HepG2 (cell line): ENCODE measurements around the gene ASAP2. TPM values are rescaled to one million over a fixed set of nuclear protein-coding genes. Genes with fewer than 3 reads are reported as not detected.

Source experiments
- ATF6 ChIP-seq: sonication (generic); formaldehyde crosslinking; conservative IDR thresholded peaks from 2 replicates; pipeline ENCODE4 v1.4.0; 2020; ENCODE audit warnings: missing genetic modification reagents
- BATF2 ChIP-seq: sonication (generic); formaldehyde crosslinking; IDR thresholded peaks from 2 replicates; pipeline ENCODE4 v1.8.0; 2022; ENCODE audit warnings: mild to moderate bottlenecking, missing genetic modification reagents, moderate library complexity
- GRHL1 ChIP-seq: sonication (generic); formaldehyde crosslinking; conservative IDR thresholded peaks from 2 replicates; pipeline ENCODE4 v1.8.0; 2022; ENCODE audit warnings: missing genetic modification reagents
- IRF1 ChIP-seq: sonication (generic); formaldehyde crosslinking; IDR thresholded peaks from 2 replicates; pipeline ENCODE4 v1.4.0; 2020; ENCODE audit warnings: low read depth, mild to moderate bottlenecking, missing genetic modification reagents
- MEIS2 ChIP-seq: sonication (generic); formaldehyde crosslinking; IDR thresholded peaks from 2 replicates; pipeline ENCODE4 v1.9.0; 2021; ENCODE audit warnings: mild to moderate bottlenecking, missing genetic modification reagents
- MLX ChIP-seq: IDR thresholded peaks from 2 replicates; pipeline ENCODE4 v1.6.1; 2016
- NR2F1 ChIP-seq, 2 experiments: fragments of 450-650 bp in 1 of 2; formaldehyde crosslinking in 1 of 2; IDR thresholded peaks; 2 replicates each; pipeline versions ENCODE4 v1.5.0 to v1.6.1; 2016 to 2020; ENCODE audit warnings: mild to moderate bottlenecking in 1 of 2, missing compliant biosample characterization in 1 of 2, missing genetic modification reagents in 1 of 2, moderate library complexity in 1 of 2
- REL ChIP-seq: sonication (generic); formaldehyde crosslinking; conservative IDR thresholded peaks from 2 replicates; pipeline ENCODE4 v1.8.0; 2022; ENCODE audit warnings: mild to moderate bottlenecking, missing genetic modification reagents, moderate library complexity
- ZFP36L1 ChIP-seq: sonication (generic); formaldehyde crosslinking; IDR thresholded peaks from 2 replicates; pipeline ENCODE4 v1.8.0; 2022; ENCODE audit warnings: mild to moderate bottlenecking, missing genetic modification reagents, moderate library complexity
- ZNF10 ChIP-seq: sonication (generic); formaldehyde crosslinking; IDR thresholded peaks from 2 replicates; pipeline ENCODE4 v1.4.0; 2020; ENCODE audit warnings: mild to moderate bottlenecking, low read depth, missing genetic modification reagents, borderline replicate concordance
- ZNF142 ChIP-seq: sonication (generic); formaldehyde crosslinking; IDR thresholded peaks from 2 replicates; pipeline ENCODE4 v1.4.0; 2020; ENCODE audit warnings: missing genetic modification reagents
- ZNF143 ChIP-seq: sonication (generic); formaldehyde crosslinking; IDR thresholded peaks from 2 replicates; pipeline ENCODE4 v1.4.0; 2020; ENCODE audit warnings: missing genetic modification reagents
- ZNF34 ChIP-seq: sonication (generic); formaldehyde crosslinking; IDR thresholded peaks from 2 replicates; pipeline ENCODE4 v1.4.0; 2020; ENCODE audit warnings: mild to moderate bottlenecking, missing genetic modification reagents, borderline replicate concordance
- ZNF775 ChIP-seq: sonication (generic); formaldehyde crosslinking; IDR thresholded peaks from 2 replicates; pipeline ENCODE4 v1.4.0; 2020; ENCODE audit warnings: missing genetic modification reagents, mild to moderate bottlenecking, moderate library complexity, borderline replicate concordance
- ZNF839 ChIP-seq: sonication (generic); formaldehyde crosslinking; IDR thresholded peaks from 2 replicates; pipeline ENCODE4 v1.4.0; 2020; ENCODE audit warnings: missing genetic modification reagents, mild to moderate bottlenecking, borderline replicate concordance
- polyA plus RNA-seq, 8 experiments: library from polyadenylated mRNA; depleted of rRNA in 3 of 8; stranded (reverse) in 7 of 8; unstranded in 1 of 8; fragments of >200 nt; fragmentation: Illumina TruSeq in 4 of 8; extraction: Trizol in 4 of 8; gene quantifications; 2 replicates each; pipeline versions ENCODE4 v1.2.1 to v1.2.3, GENCODE V29; 2011 to 2016; ENCODE audit warnings: low read depth in 4 of 8, missing spikeins in 1 of 8, mixed read lengths in 1 of 8; ENCODE audit not compliant: insufficient read depth in 1 of 8
- total RNA-seq, 5 experiments: library from RNA; depleted of rRNA; stranded (reverse); fragments of >200 nt; fragmentation: Illumina TruSeq; extraction: Trizol; gene quantifications; 2 replicates each; pipeline ENCODE4 v1.2.3, GENCODE V29; 2016; ENCODE audit warnings: low read depth in 1 of 5

The ASAP2 gene
- total and polyA plus RNA-seq, 2 of the 13 experiments (the other 11 are each of a cell fraction or from before 2014, with no cell fraction given) = 7.3 to 22.3 TPM

GRCh38 chr2:9336576-9337314 is 130.1 kb downstream of the ASAP2 start (continued):
- TF ChIP-seq ZNF34 (CRISPR knock-in tag) (0 out of 2 replicates have a peak, but pooled peaks have one; percentile 42), IRF1 (peak; percentile 70; the same call in 1 of the 2 replicates), ZNF775 (CRISPR knock-in tag) (no peak), ZFP36L1 (CRISPR knock-in tag) (0 out of 2 replicates have a peak, but pooled peaks have one; percentile 80), ZNF839 (no peak), ATF6 (0 out of 2 replicates have a peak, but pooled peaks have one; percentile 35), NR2F1 (CRISPR knock-in tag; IDR thresholded peaks at IDR 0.05) (peak in 1 of 2 experiments; percentile 52; a peak in 2 of 4 replicates), ZNF143 (no peak; the same call in none of the 2 replicates), REL (CRISPR knock-in tag) (0 out of 2 replicates have a peak, but pooled peaks have one; percentile 53), MEIS2 (CRISPR knock-in tag) (0 out of 2 replicates have a peak, but pooled peaks have one; percentile 72), BATF2 (CRISPR knock-in tag) (no peak), MLX (CRISPR knock-in tag) (0 out of 2 replicates have a peak, but pooled peaks have one; percentile 34), ZNF142 (CRISPR knock-in tag) (peak; percentile 70), ZNF10 (CRISPR knock-in tag) (no peak), GRHL1 (CRISPR knock-in tag) (no peak)
